Neural cell (in vitro differentiated cells): Measurements from ENCODE around the gene HSD11B2.

ENCODE experiments used
- CTCF ChIP-seq: fragments of 450-650 bp; IDR thresholded peaks from 2 replicates; pipeline ENCODE4 v1.5.1; 2014; ENCODE audit warnings: antibody characterized with exemption, mild to moderate bottlenecking, moderate library complexity; ENCODE audit not compliant: poor library complexity, severe bottlenecking
- EZH2 ChIP-seq: fragments of 200-600, 300-800 bp; shearing (Covaris generic), sonication (generic); IDR thresholded peaks from 2 replicates; pipeline ENCODE4 v1.6.1; 2014; ENCODE audit warnings: antibody characterized with exemption, low read length, borderline replicate concordance, mild to moderate bottlenecking; ENCODE audit not compliant: insufficient read depth, poor library complexity, severe bottlenecking

- no peak for TF ChIP-seq CTCF
- no peak for TF ChIP-seq EZH2
These were observed 55.9 kb downstream of the HSD11B2 start for GRCh38 chr16:67486805-67487204.
